ENCODE data around the gene TUBE1. TPM values are rescaled to one million over a fixed set of nuclear protein-coding genes. Genes with fewer than 3 reads are reported as not detected.
A peak's percentile ranks its signal among the peaks of the same experiment; 100 is the strongest.

Gene TUBE1
- total and polyA plus RNA-seq, 8 donors = 7.6 to 17.7 (median 9.7) TPM

GRCh38 chr6:112043032-112044007 is 44.0 kb downstream of the TUBE1 start:
- DNase-seq (peak; percentile 70 to 93 (median 82)), FAIRE-seq (peak; percentile 57), ATAC-seq (peak; percentile 96 to 98 (median 97))
- peak overlapping the region; percentile 36 to 61 (median 48) for H3K4me3 ChIP-seq
- H3K27ac ChIP-seq = peak overlapping the region in 3 of 4 donors; percentile 25 to 79 (median 77)
- no peaks in the 10 kb centered on the region for H3K9me3 ChIP-seq
- WGBS, 2 donors = 0 to 1% methylated on average over 36 of the region's 36 CpGs
- TF ChIP-seq CTCF (IDR thresholded peaks at IDR 0.05) = peak; percentile 84 to 91 (median 90)
- no peaks in the 10 kb centered on the region for H3K27me3 ChIP-seq
- no peaks in the 10 kb centered on the region for H3K36me3 ChIP-seq
- intact Hi-C loops (cut with DNase I) = no loop called here
- peaks cover 0 to 6% (median 4%) of the 10 kb centered on the region in 3 donors for H3K4me1 ChIP-seq

GRCh38 chr6:112041535-112041934 is 45.7 kb downstream of the TUBE1 start:
- ATAC-seq (no peak), FAIRE-seq (no peak), DNase-seq (no peak)
- Histone ChIP-seq H3K4me1 (peaks cover 0 to 6% (median 4%) of the 10 kb centered on the region in 3 donors), H3K27ac (no peak overlapping the region), H3K9me3 (no peaks in the 10 kb centered on the region), H3K4me3 (no peak overlapping the region), H3K36me3 (no peaks in the 10 kb centered on the region), H3K27me3 (no peaks in the 10 kb centered on the region)
- intact Hi-C loops (cut with DNase I) = no loop called here
- 48 to 60% methylated on average over 3 of the region's 3 CpGs for WGBS, 2 donors
- TF ChIP-seq CTCF (IDR thresholded peaks at IDR 0.05) = no peak

GRCh38 chr6:112040956-112041355 is 46.3 kb downstream of the TUBE1 start:
- Histone ChIP-seq H3K27me3 (no peaks in the 10 kb centered on the region), H3K9me3 (no peaks in the 10 kb centered on the region), H3K27ac (no peak overlapping the region), H3K36me3 (no peaks in the 10 kb centered on the region), H3K4me1 (peaks cover 0 to 6% (median 4%) of the 10 kb centered on the region in 3 donors), H3K4me3 (no peak overlapping the region)
- TF ChIP-seq CTCF (IDR thresholded peaks at IDR 0.05) = no peak
- FAIRE-seq = no peak
- no peak for DNase-seq
- 67 to 71% methylated on average over 1 of the region's 1 CpG for WGBS, 2 donors
- intact Hi-C loops (cut with DNase I) = no loop called here
- no peak for ATAC-seq

GRCh38 chr6:112039431-112039770 is 47.9 kb downstream of the TUBE1 start:
- Histone ChIP-seq H3K27me3 (no peaks in the 10 kb centered on the region), H3K4me3 (no peak overlapping the region), H3K36me3 (no peaks in the 10 kb centered on the region), H3K9me3 (no peaks in the 10 kb centered on the region), H3K4me1 (peaks cover 0 to 6% (median 0%) of the 10 kb centered on the region in 3 donors), H3K27ac (no peak overlapping the region)
- no peak for ATAC-seq
- intact Hi-C loops (cut with DNase I) = loop anchor here in 1 of 3 donors (10.0 kb wide), 1 partner anchor 325 kb away; no protein-coding TSS in a partner anchor
- no peak for FAIRE-seq
- TF ChIP-seq CTCF (IDR thresholded peaks at IDR 0.05) = no peak
- DNase-seq = no peak
- WGBS, 2 donors = 61 to 72% methylated on average over 2 of the region's 2 CpGs
